HT-29 (cell line): ENCODE measurements around the gene MUC5B. TPM values are rescaled to one million over a fixed set of nuclear protein-coding genes. Genes with fewer than 3 reads are reported as not detected.
"Not testable (repeated sequence)": the region's sequence is repeated elsewhere in the genome, so short reads cannot be mapped to it uniquely, and the experiment has no call there.

Experiments used
- DNase-seq: peaks from one replicate; pipeline ENCODE4 v3.0.0-alpha.2; 2015; ENCODE audit warnings: low spot score
- total RNA-seq: library from RNA; depleted of rRNA; stranded (reverse); fragments of >200 nt; shearing (Covaris generic); gene quantifications from 2 replicates; pipeline ENCODE4 v1.2.3, GENCODE V29; 2014

Gene MUC5B
- total RNA-seq, 1 experiment from 2014 or later: 4.3 TPM

GRCh38 chr11:1231396-1232020, 8.6 kb downstream of the MUC5B start:
- DNase-seq: no peak

DNA sequence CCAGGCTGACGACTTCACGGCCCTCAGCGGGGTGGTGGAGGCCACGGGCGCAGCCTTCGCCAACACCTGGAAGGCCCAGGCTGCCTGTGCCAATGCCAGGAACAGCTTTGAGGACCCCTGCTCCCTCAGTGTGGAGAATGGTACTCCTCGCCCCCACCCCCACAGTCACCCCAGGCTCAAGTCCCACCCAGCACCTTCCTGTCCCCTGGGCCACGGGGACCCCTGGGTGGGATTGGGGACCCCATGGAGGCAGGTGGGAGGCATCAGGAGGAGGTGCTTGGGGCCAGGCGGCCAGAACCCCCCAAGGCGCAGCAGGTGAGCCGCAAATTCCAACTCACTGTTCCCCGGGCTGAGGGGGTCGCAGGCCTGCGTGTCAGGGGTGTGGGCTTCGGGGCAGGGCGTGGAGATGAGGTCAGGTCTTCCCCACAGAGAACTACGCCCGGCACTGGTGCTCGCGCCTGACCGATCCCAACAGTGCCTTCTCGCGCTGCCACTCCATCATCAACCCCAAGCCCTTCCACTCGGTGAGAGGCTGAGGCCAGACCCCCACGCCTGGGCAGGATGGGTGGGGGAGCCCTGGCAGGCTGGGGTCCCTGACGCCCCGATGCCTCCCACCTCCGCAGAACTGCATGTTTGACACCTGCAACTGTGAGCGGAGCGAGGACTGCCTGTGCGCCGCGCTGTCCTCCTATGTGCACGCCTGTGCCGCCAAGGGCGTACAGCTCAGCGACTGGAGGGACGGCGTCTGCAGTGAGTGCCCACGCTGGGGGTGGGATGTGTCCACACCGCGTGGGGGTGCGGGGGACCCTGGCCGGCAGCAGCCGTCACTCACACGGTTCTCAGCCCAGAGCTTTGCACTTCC, 9.4 kb downstream of the MUC5B start:
- no peak for DNase-seq

DNA sequence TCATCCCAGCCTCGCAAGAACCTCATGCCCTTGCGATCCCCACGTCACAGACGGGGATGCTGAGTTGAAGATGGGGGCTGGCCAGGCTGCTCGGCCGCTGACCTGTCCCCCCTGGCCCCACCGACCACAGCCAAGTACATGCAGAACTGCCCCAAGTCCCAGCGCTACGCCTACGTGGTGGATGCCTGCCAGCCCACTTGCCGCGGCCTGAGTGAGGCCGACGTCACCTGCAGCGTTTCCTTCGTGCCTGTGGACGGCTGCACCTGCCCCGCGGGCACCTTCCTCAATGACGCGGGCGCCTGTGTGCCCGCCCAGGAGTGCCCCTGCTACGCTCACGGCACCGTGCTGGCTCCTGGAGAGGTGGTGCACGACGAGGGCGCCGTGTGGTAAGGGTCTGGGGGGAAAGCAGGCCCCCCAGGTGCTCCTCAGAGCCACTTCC, 10.0 kb downstream of the MUC5B start:
- DNase-seq: no peak

GRCh38 chr11:1233351-1234053, 10.6 kb downstream of the MUC5B start:
- DNase-seq: peak; percentile 42

GRCh38 chr11:1234054-1234720, 11.3 kb downstream of the MUC5B start:
- no peak for DNase-seq

DNA sequence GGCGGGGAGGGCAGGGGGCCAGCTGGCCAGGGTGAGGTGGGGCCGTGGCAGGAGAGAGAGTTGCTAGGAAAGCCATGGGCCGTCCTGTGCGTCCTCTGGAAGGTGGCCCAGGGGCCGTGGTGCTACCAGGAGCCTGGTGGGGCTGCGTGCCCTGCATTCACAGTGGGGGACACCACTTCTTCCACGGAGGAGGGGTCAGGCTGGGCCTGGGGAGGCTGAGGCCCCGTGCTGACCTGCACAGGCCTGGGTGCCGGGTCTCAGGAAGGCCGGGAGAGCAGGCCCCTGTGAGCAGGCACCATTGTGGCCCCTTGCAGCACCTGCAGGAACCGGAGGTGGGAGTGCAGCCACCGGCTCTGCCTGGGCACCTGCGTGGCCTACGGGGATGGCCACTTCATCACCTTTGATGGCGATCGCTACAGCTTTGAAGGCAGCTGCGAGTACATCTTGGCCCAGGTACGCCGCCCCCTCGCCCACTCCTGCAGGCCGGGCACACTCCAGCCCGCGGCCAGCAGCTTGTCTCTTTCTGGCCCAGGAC, 12.0 kb downstream of the MUC5B start:
- DNase-seq: no peak

DNA sequence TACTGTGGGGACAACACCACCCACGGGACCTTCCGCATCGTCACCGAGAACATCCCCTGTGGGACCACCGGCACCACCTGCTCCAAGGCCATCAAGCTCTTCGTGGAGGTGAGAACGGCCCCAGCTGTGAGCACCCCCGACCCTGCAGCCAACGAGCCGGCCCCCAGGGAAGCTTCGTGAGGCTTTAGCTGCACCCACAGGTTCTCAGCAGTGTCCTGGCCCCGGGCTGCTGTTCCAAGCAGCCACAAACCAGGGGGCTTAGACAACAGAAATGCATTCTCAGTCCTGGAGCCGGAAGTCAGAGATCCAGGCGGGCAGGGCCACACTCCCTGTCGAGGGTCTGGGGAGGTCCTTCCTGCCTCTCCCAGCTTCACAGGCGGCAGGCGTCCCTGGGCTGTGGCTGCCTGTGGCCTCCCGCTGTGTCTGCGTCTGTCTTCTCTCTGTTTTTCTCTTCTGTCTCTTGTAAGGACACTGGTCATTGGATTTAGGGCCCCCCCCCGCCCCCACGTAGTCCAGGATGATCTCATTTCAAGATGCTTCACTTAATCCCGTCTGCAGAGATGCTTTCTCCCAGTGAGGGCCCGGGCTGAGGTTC, 12.5 kb downstream of the MUC5B start:
- no peak for DNase-seq

DNA sequence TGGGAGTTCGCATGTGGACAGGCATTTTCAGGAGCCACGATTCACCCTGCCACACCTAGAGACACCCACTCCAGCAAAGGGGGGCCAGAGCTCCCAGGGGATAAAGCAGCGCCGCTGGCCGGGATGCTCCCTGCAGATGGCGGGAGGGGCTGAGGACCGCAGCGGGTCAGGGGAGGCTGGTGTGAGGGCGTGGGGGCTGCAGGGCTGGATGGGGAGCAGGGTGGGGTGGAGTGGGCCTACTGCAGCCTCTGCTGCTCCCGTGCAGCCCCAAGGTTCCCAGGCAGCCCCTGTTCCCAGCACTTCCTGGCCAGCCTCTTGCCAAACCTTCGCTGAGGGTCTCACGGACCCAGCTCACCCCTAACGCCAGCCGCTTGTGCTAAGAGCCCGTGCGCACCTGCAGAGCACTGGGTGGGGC, 13.0 kb downstream of the MUC5B start:
- no peak for DNase-seq

- DNase-seq: no peak
Observed at GRCh38 chr11:1236316-1237127, 13.7 kb downstream of the MUC5B start.

DNA sequence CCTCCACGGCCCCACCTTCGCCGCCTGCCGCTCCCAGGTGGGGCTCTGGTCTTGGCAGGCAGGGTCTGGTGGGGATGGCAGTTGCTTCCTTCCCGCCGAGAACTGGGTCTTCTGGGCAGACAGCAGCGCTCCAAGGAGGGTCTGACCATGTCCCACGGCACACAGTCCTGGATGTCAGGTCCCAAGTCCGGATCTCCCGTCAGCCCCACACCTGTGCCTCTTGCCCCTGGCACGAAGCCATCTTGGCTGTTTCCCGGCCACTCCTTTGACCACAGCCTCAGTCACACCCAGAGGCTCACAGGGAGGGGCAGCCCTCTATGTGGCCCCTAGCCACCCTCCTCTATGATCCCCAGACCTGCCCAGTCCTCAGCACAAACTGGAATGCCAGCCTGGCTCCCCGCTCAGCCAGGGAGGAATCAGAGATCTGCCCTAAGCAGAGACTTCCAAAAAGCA, 14.3 kb downstream of the MUC5B start:
- peak; percentile 30 for DNase-seq

GRCh38 chr11:1237851-1238250, 15.0 kb downstream of the MUC5B start:
- no peak for DNase-seq

DNA sequence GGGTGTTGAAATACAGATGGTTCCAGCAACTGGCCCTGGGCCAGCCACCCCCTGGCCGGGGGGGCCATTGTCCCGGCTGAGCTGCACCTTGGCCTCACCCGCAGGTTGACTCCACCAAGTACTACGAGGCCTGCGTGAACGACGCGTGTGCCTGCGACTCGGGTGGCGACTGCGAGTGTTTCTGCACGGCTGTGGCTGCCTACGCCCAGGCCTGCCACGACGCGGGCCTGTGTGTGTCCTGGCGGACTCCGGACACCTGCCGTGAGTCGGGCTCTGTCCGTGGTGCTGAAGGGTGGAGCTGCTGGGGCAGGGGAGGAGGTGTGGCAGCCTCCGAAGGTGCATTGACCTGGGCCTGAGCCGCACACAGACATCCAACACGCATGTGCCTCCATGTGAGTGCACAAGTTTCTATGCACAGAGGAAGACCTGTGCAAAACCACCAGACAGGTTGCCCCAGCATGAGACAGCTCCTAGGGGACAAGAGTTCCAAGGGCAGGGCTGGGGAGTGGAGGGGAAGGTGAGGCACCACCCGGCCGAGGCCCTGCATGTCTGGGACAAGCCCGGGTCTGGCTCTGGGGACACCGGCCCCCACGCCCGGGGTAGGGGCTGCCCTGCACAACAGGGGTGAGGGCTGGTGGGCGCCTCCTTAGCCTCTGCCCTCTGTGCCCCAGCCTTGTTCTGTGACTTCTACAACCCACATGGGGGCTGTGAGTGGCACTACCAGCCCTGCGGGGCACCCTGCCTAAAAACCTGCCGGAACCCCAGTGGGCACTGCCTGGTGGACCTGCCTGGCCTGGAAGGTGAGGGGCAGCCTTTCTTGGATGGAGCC, 16.1 kb downstream of the MUC5B start:
- DNase-seq: peak; percentile 80

GRCh38 chr11:1239596-1240205, 16.8 kb downstream of the MUC5B start:
- no peak for DNase-seq

GRCh38 chr11:1240771-1241170, 17.9 kb downstream of the MUC5B start:
- no peak for DNase-seq

GRCh38 chr11:1241706-1242105, 18.8 kb downstream of the MUC5B start:
- DNase-seq: no peak

GRCh38 chr11:1242289-1242688, 19.4 kb downstream of the MUC5B start:
- no peak for DNase-seq

GRCh38 chr11:1242751-1243150, 19.9 kb downstream of the MUC5B start:
- DNase-seq: not testable (repeated sequence)

DNA sequence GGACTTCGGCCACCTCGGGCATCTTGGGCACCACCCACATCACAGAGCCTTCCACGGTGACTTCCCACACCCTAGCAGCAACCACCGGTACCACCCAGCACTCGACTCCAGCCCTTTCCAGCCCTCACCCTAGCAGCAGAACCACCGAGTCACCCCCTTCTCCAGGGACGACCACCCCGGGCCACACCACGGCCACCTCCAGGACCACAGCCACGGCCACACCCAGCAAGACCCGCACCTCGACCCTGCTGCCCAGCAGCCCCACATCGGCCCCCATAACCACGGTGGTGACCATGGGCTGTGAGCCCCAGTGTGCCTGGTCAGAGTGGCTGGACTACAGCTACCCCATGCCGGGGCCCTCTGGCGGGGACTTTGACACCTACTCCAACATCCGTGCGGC, 20.7 kb downstream of the MUC5B start:
- not testable (repeated sequence) for DNase-seq

GRCh38 chr11:1244557-1244956, 21.7 kb downstream of the MUC5B start:
- DNase-seq: not testable (repeated sequence)
